GM21528 (cell line): ENCODE measurements around the gene AFG1L.
"Not testable (repeated sequence)": the region's sequence is repeated elsewhere in the genome, so short reads cannot be mapped to it uniquely, and the experiment has no call there.

Source experiments
- ATAC-seq: cut with Tn5 transposase; IDR thresholded peaks from one replicate; pipeline ENCODE4 v1.9.1; 2021; ENCODE audit warnings: mild to moderate bottlenecking, moderate library complexity; ENCODE audit not compliant: unreplicated experiment, low FRiP score

AFG1L gene

DNA sequence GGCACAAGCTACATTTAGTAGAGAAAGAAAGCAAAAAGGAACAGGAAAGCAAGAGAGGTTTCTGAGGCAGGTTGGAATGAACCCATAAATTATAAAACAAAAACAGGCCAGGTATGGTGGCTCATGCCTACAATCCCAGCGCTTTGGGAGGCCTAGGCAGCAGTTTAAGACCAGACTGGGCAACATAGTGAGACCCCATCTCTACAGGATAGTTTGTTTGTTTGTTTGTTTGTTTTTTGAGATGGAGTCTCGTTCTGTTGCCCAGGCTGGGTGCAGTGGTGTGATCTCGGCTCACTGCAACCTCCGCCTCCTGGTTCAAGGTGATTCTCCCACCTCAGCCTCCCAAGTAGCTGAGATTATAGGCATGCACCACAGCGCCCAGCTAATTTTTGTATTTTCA lies 49.0 kb downstream of the AFG1L start:
- ATAC-seq, result no peak

DNA sequence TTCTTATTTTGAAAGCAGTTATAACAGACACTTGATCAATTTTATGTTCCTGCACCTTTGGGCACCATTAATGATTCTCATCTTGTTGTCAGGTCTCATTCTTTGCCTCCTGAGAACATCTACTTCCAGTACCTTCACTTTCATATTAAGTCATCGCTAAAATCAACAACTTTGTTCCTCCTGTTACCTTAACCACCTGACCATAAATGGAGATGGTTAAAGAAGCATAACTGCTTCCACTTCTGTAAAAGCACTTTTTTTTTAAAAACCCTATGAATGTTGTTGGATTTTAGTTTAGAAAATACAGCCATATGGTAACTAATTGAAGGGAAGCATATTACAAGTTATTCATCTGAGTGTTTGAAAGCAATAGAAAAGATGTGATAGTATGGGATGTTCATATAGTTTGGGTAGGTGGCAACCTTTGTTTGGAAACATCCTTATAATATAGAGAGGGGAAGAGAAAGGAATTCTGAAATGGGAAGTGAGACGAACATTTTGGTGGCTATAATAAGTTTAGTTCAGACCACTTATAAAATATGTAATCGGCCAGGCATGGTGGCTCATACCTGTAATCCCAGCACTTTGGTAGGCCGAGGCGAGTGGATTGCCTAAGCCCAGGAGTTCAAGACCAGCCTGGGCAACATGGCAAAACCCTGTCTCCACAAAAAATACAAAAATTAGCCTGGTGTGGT lies 53.9 kb downstream of the AFG1L start:
- peak; percentile 89 for ATAC-seq

DNA sequence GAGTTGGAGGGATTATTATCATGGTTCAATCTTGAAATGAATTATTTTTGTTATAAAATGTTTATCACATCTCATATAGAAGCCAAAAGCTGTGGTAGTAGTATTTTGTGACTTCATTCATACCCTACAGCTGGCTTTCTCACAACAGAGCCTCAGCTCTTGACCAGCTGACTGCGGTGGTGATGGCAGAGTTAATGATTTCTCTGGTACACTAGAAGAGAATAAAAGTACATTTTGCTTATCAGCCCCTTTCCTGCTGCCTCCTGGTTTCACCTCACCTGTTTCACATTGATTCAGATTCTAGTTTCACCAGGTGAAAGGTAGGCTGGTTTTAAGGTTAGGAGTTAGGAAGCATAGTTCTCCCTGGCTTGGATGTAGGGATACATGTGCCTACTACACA lies 55.7 kb downstream of the AFG1L start:
- ATAC-seq, result no peak

DNA sequence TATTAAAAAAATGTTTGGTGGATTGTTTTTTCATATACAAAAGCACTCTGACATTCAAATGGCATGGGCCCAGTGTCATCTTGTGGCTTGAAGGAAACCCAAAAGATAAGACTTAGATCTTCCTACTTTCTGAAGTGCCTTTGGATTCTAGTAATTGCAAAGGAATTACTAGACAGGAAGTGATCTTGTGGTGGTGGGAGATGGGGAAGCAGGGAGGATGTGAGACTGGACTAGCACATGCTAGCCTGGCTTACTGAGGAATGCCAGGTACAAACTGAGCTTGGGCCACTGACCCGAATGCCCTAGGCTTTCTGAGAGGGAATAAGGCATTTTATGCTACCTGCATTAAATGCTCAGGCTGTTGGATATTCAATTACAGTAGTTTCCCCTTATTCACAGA lies 59.0 kb downstream of the AFG1L start:
- no peak for ATAC-seq

DNA sequence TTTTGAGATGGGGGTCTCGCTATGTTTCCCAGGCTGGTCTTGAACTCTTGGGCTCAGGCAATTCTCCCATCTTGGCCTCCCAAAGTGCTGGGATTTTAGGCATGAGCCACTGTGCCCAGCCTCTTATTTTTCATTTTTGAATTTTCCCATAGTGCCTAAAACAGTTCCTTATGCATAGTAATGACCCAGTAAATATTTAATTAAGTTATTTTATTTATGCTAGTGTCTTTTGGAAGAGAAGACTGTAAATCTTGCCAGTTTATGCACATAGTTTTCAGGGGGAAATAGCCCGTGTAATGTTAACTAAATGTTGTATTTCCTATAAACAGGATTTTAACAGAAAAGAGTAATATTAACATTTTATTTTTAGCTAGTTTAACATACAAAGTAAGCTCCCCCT lies 60.3 kb downstream of the AFG1L start:
- no peak for ATAC-seq

DNA sequence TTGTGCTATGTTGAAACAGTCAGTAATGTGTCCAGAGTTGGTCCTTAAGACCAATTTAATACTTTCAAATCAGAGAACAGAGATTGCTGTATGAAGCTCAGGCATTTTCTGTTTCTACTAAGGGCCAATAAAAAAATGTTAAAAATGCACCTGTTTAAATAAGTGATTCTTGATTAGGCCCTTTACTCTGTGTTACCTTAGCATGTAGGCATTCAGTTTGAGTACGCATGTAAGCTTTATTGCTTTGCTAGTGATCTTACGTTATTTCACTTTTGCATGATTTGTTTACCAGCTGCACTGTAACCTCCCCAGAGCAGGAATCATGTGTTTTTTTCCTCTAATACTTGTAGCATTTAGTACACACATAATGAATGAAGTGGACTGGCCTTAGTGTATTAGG lies 61.0 kb downstream of the AFG1L start:
- no peak for ATAC-seq

DNA sequence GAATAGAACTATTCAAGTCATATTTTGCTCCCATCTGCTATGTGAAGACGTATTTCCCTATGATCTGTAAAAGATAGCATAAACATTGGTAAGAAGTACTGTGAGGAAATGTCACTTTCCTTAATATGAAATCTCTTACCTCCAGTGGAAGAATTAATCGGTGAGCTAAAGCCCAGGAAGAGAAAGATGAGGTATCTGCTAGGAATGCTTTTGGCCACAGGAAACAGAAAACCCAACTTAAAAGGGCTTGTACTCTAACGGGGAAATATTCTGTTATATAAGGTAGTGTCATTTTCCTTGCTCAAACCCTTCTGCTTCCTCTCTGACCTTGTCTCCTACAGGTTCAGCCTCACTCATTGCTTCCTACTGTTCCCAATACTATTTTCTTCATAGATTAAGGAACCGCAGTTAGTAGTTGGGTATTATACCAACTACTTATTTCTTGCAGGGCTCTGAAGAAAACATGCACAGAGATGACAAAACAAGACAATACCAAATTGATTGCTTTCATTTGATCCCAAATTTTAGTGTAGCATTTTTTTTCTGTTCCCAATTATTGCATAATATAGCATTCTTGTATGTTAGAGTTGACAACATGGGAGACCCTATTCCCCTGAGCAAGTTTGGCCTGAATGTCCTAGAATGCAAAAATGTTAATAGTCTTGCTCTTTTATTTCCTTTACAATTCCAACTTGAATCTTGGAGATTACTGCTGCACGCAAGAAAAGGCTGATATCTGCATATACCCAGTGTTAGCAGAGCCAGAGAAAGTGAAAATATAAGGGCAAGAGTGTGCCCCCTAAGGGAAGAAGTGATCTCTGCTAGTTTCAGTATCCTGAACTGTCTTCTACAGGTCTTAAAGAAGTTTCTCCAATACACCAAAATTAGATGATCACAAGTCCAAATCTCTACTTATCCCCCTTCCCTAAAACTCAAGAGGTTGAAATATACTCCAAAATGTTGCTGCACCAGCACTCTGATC lies 65.3 kb downstream of the AFG1L start:
- no peak for ATAC-seq

DNA sequence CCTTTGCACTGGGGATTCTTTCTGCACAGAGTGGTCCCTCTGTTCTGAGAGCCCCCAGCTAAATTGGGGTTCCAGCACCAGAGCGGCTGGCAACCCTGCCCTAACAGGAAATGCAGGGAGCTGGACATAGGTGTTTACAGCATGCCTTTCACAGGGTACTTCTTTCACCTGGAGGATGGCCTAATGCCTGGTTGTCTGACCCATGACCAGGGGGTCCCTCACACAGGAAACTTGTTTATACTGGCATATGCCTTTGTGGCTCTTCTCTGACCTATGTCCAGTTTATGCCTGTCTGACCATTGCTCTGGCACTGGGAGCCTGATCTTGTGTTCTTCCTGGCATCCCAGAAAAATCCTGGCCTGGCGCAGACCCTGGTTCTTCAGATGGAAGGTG lies 66.1 kb downstream of the AFG1L start:
- no peak for ATAC-seq

DNA sequence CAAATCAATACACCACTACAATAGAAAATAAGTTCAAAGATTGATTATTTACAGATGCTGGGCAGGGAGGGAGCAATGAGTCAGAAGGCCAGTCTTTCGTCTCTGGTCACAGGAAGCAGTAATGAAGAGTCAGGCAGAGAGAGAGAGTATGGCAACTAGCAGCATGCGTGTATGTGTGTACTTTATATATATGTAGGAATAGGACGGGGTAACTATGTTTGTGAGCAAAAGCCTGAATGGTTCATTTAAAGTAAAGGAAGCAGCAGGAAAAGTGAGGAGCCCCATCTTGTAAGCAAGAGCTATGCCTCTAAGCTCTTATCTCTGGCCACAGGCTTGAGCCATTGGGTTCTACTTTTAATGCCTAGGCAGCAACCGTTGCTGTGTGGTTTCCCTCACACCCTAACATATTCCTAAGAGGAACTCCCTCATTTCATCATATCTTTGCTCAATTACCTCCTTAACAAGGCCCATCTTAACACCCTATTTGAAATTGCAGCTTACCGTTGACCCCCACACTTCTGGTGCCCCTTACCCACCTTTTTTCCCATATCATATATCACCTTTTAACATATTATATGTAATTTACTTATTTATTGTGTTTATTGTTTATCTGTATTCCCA lies 66.6 kb downstream of the AFG1L start:
- no peak for ATAC-seq

DNA sequence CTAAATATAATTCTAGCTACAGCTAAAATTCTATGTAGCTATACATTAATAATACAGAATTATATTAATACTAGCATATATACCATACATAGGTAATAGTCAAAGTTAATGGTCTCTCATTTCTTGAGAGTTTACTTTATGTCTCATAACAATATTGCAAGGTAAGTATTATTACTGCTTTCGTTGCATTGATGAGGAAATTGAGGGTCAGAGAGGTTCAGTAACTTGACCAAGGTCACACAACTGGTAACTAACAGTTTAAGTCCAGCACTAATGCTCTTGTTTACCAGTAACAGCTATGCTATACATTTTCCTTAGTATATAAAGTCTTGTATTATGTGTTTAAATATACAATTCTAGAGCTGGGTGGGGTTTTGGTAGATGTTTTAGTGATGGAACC lies 67.6 kb downstream of the AFG1L start:
- no peak for ATAC-seq

DNA sequence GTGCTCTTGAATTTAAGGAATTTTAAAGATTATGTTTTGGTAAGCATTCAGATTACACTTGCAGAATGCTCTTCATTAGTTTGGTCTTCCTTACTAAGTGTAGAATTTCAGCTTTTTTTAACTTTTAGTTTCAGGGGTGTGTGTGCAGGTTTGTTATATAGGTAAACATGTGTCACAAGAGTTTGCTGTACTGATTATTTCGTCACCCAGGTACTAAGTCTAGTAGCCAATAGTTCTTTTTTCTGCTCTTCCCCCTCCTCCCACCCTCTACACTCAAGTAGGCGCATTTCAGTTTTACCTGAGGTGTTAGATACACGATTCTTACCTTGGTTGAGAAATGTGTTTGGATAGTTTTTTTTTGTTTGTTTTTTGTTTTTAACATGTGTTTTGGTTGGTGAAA lies 68.3 kb downstream of the AFG1L start:
- ATAC-seq, result no peak

DNA sequence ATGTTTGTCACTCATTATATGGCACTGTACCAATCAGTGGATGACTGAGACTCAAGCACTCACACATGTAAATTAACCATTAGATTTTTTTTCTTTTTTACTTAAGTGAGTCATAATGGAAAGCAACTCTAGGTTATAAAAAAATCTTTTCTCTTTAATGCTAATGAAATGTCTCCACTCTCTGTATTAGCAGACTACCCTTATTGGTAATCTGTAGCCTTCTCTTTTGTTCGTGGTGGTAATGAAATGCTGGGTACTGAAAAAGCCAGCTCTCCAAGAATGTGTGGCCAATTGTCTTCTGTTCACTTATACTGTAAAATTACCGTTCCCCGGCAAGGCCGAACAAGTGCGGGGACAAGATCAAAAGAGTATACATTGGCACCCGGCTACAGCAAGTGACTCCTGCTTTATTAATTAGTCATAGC lies 69.0 kb downstream of the AFG1L start:
- ATAC-seq, result no peak

DNA sequence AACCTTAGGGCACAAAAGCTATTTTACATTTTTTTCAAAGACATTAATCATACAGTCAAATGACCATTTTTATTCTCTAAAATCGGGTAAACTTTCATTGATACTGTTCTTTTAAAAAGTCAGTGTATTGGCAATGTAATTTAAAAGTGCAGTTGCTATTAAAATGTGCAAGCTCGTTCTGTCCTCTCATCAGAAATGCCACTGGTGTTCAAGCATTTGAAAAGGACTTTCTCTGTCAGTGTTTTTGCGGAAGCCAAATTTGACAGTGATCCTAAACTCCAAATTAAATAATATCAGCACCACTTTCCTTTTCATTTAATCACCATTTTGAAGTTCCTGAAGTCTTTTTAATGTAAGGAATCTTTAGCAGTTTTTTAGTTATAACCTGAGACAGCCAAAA lies 69.6 kb downstream of the AFG1L start:
- no peak for ATAC-seq

DNA sequence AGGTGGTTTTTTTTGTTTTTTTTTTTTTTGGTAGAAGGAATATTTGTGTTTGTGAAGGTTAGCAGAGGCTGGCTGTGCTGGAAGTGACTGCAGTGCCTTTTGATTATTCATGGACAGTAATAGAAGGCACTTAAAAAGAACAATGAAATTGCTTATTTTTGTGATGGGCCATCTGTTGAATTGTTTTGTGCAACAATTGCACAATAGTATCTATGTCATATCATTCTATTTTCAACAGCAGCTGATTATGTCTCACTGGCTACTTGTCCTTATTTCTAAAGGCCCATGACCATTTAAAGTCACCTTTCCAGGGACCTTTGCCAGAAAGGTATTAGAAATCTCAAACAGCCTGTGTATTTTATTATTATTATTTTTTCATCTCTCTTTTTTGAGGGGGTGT lies 70.6 kb downstream of the AFG1L start:
- no peak for ATAC-seq

DNA sequence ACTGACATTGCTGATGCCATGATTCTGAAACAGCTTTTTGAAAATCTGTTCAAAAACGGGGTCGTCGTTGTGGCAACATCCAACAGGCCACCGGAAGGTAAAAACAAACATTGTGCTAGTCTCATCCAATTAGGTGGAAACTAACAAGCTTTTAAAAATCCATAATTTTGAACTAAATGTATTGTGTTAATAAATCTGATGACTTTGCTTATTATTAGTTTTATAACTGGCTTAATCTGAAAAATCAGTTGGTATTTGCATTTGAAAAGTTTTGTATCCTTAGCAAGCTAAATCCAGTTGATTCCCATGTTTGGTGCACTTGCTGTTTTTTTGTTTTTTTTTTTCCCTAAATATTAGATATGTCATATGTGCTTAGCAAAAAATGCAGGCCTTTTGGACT lies 71.4 kb downstream of the AFG1L start:
- no peak for ATAC-seq

DNA sequence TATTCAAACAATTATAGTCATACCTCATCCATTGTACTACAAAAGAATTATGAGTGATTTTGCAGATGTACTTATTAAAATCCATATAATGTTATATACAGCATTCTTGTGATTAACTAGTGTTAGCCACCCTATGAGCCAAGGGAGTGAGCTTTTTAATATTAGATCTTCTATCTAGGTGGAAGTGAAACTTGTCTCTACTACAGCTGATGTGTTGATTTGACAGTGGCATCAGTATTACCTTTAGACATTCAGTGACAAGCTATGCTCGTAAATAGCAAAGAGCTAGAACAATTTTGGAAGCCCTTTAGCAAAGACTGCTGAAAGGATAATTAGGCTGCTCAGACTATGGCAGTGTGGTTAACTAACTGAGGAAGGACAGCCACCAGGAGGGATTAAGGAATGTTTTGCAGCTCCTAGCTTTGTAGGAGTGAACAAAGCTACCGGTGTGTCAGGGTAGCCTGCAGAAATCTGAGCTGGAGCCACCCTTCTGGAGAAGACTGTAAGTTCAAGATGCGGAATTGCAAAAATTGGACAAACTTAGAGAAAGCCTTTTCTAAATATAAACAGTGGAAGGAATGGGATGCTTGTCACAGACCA lies 73.7 kb downstream of the AFG1L start:
- ATAC-seq, result no peak

DNA sequence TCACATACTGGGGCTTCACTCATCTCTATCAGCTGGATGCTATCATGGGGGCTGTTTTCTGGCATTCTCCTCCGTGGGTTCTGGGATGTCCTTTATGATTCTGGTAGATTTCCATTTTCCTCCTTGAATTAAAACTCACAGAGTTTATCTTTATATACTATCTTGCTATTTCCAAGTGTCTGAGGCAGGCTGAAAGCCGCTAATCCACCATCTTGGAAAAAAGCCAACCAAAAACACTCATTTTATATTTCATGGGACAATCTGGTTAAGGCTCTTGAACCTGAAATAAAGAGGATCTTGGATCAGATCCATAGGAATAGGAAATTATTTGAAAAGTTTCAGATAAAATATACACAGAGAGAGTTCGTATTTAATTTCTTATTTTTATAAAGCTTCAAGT lies 86.0 kb downstream of the AFG1L start:
- no peak for ATAC-seq

DNA sequence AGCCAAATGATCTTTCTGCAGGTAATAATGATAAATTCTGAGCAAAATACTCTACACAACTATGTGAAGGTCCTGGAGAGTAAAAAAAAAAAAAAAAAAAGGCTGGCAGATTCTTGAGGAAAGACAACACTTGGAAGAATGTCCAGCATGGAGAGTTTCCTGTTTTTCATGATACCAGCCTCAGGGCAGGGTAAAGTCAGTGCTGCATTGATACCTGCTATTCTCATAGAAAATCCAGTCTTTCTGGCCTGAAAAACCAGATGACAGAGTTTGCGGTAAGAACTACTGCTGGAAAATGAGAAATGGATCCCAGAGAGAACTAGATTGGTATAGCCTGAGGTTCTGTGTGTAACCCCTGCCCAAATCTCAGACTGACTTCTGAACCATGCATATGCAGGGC lies 89.1 kb downstream of the AFG1L start:
- ATAC-seq, result no peak

DNA sequence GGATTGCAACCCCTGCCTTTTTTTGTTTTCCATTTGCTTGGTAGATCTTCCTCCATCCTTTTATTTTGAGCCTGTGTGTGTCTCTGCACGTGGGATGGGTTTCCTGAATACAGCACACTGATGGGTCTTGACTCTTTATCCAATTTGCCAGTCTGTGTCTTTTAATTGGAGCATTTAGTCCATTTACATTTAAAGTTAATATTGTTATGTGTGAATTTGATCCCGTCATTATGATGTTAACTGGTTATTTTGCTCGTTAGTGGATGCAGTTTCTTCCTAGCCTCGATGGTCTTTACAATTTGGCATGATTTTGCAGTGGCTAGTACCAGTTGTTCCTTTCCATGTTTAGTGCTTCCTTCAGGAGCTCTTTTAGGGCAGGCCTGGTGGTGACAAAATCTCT lies 94.3 kb downstream of the AFG1L start:
- not testable (repeated sequence) for ATAC-seq

DNA sequence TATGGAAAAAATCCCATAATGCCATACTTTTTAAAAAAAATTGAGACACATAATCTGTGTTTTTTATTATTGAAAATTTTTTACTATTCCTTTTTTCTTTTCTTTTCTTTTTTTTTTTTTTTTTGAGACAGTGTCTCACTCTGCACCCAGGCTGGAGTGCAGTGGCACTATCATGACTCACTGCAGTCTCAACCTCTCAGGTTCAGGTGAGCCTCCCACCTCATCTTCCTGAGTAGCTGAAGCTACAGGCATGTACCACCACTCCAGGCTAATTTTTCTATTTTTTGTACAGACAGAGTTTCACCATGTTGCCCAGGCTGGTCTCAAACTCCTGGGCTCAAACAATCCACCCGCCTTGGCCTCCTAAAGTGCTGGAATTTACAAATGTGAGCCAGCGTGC lies 100.4 kb downstream of the AFG1L start:
- no peak for ATAC-seq

DNA sequence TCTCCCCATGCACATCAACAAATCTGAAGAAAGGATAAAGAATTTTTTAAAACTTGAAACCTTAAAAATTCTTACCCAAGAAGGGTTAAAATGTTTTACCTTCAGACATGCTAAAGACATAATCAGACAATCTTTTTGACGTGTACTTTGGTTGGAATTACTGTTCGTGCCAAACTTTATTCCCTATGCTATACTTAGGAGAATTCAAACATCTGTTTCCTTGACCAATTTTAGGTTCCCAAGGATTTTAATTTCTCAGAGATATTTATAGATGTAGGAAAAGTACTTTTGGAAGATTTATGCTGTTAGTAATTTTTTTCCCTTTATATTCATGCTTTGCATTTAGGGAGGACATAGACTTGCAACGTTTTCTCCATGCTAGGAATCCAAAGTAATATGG lies 108.4 kb downstream of the AFG1L start:
- ATAC-seq, result no peak
